ENCODE data around the gene PSG4.
"Not testable (repeated sequence)": the region's sequence is repeated elsewhere in the genome, so short reads cannot be mapped to it uniquely, and the experiment has no call there.

The PSG4 gene

GRCh38 chr19:43205471-43206105 lies at the start of gene PSG4:
TSS of gene PSG4 (minus strand) at chr19:43205638. CDS start at chr19:43205536, 102 bp downstream.
- not testable (repeated sequence) for DNase-seq

GRCh38 chr19:43251428-43251827 lies 46.0 kb upstream of the PSG4 start:
- not testable (repeated sequence) for DNase-seq

- DNase-seq: not testable (repeated sequence)
Measured at GRCh38 chr19:43250296-43250695, 44.9 kb upstream of the PSG4 start.

- not testable (repeated sequence) for DNase-seq
Measured at GRCh38 chr19:43248635-43249002, 43.2 kb upstream of the PSG4 start.

- not testable (repeated sequence) for DNase-seq
Measured at GRCh38 chr19:43247243-43247880, 41.9 kb upstream of the PSG4 start.

- not testable (repeated sequence) for DNase-seq
Measured at GRCh38 chr19:43245848-43246247, 40.4 kb upstream of the PSG4 start.

- DNase-seq: not testable (repeated sequence)
Measured at GRCh38 chr19:43242211-43242610, 36.8 kb upstream of the PSG4 start.

GRCh38 chr19:43238213-43238612 lies 32.8 kb upstream of the PSG4 start:
- not testable (repeated sequence) for DNase-seq

- DNase-seq: not testable (repeated sequence)
Measured at GRCh38 chr19:43235686-43236085, 30.2 kb upstream of the PSG4 start.

- no peak for DNase-seq
Measured at GRCh38 chr19:43229315-43229714, 23.9 kb upstream of the PSG4 start.

GRCh38 chr19:43228730-43229129 lies 23.3 kb upstream of the PSG4 start:
- not testable (repeated sequence) for DNase-seq

- DNase-seq: not testable (repeated sequence)
Measured at GRCh38 chr19:43226986-43227385, 21.5 kb upstream of the PSG4 start.

- no peak for DNase-seq
Measured at GRCh38 chr19:43224855-43225253, 19.4 kb upstream of the PSG4 start.

- DNase-seq: not testable (repeated sequence)
Measured at GRCh38 chr19:43224201-43224854, 18.9 kb upstream of the PSG4 start.

GRCh38 chr19:43221891-43222290 lies 16.5 kb upstream of the PSG4 start:
- not testable (repeated sequence) for DNase-seq

GRCh38 chr19:43219136-43219535 lies 13.7 kb upstream of the PSG4 start:
- not testable (repeated sequence) for DNase-seq

- DNase-seq: not testable (repeated sequence)
Measured at GRCh38 chr19:43215881-43216280, 10.4 kb upstream of the PSG4 start.

GRCh38 chr19:43207991-43208390 lies 2.6 kb upstream of the PSG4 start:
- DNase-seq: no peak

GRCh38 chr19:43207174-43207573 lies 1.7 kb upstream of the PSG4 start:
- not testable (repeated sequence) for DNase-seq

GRCh38 chr19:43203611-43204010 lies 1.8 kb downstream of the PSG4 start:
- DNase-seq: not testable (repeated sequence)

GRCh38 chr19:43201891-43202290 lies 3.5 kb downstream of the PSG4 start:
- not testable (repeated sequence) for DNase-seq

GRCh38 chr19:43201337-43201801 lies 4.1 kb downstream of the PSG4 start:
- DNase-seq: not testable (repeated sequence)

- DNase-seq: not testable (repeated sequence)
Measured at GRCh38 chr19:43198686-43199419, 6.6 kb downstream of the PSG4 start.

All from NCI-H748 treated with DMSO at 0.1 percent for 48 hours (cell line).